Mammary epithelial cell (primary cell): Measurements from ENCODE around the gene MARK2.

Experiments used
- EZH2 ChIP-seq: IDR thresholded peaks from 2 replicates; pipeline ENCODE4 v1.6.1; 2012; ENCODE audit warnings: low read length, inconsistent platforms, borderline replicate concordance
- TF ChIP-seq, protein P1 (sequence below), 2 donors: IDR thresholded peaks in 1 of 2; conservative IDR thresholded peaks in 1 of 2; 2 replicates each; pipeline ENCODE4 v1.5.1; 2011 to 2012; ENCODE audit warnings: inconsistent platforms in 2 of 2, low read length in 2 of 2, mild to moderate bottlenecking in 2 of 2, control low read depth in 1 of 2, low read depth in 1 of 2; ENCODE audit not compliant: insufficient read depth in 1 of 2; ENCODE audit errors: extremely low read depth in 1 of 2

DNA sequence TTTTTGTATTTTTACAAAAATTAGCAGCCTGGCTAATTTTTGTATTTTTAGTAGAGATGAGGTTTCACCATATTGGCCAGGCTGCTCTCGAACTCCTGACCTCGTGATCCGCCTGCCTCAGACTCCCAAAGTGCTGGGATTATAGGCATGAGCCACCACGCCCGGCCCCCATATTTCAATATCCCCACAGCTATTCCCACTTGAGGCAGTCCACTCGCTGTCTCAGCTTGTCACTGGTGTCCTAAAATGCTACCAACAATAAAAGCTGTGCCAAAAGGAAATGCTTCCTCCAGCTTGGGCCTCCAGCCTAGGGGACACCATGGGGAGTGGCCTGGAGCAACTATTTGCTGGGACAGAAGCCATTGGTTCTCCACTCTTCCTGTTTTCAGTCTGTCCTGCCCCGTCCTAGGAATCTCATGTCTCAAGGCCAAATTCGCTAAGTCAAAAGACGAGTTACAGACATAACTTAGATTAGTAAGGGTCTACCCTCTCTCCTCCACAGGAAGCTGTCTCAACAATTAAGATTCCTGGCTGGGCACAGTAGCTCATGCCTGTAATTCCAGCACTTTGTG, 33.0 kb upstream of the MARK2 start:
- TF ChIP-seq, protein P1, sequence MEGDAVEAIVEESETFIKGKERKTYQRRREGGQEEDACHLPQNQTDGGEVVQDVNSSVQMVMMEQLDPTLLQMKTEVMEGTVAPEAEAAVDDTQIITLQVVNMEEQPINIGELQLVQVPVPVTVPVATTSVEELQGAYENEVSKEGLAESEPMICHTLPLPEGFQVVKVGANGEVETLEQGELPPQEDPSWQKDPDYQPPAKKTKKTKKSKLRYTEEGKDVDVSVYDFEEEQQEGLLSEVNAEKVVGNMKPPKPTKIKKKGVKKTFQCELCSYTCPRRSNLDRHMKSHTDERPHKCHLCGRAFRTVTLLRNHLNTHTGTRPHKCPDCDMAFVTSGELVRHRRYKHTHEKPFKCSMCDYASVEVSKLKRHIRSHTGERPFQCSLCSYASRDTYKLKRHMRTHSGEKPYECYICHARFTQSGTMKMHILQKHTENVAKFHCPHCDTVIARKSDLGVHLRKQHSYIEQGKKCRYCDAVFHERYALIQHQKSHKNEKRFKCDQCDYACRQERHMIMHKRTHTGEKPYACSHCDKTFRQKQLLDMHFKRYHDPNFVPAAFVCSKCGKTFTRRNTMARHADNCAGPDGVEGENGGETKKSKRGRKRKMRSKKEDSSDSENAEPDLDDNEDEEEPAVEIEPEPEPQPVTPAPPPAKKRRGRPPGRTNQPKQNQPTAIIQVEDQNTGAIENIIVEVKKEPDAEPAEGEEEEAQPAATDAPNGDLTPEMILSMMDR (conservative IDR thresholded peaks at IDR 0.05 in 1 of 2, IDR thresholded peaks at IDR 0.05 in 1 of 2; ENCODE audit: extremely low read depth in 1 of 2, insufficient read depth in 1 of 2, low read depth in 1 of 2, low read length in 2 of 2), result no peak
- TF ChIP-seq EZH2, result no peak
